SK-N-SH treated with all-trans-retinoic acid at 6 μM for 48 hours (cell line): ENCODE results near the gene TRABD2B.

Experiments used
- ATAC-seq: fragments of 200-7000 bp; cut with Tn5 transposase; 3 replicates; pipeline ENCODE4 v1.9.1; 2020; ENCODE audit warnings: mild to moderate bottlenecking, moderate library complexity
- BACH2 ChIP-seq: fragments of 250-450 bp; sonication (Bioruptor Pico); IDR thresholded peaks from 2 replicates; pipeline ENCODE4 v1.9.0; 2021; ENCODE audit warnings: mild to moderate bottlenecking, borderline replicate concordance
- CREB5 ChIP-seq: fragments of 250-450 bp; sonication (Bioruptor Pico); IDR thresholded peaks from 2 replicates; pipeline ENCODE4 v1.5.1; 2020; ENCODE audit warnings: low read depth, mild to moderate bottlenecking, moderate library complexity
- CSDC2 ChIP-seq: fragments of 250-450 bp; sonication (Bioruptor Pico); IDR thresholded peaks from 2 replicates; pipeline ENCODE4 v1.5.0; 2020; ENCODE audit warnings: mild to moderate bottlenecking, moderate library complexity
- CSRNP3 ChIP-seq: fragments of 250-450 bp; sonication (Bioruptor Pico); IDR thresholded peaks from 2 replicates; pipeline ENCODE4 v1.5.1; 2021; ENCODE audit warnings: mild to moderate bottlenecking, moderate library complexity
- ESRRG ChIP-seq: fragments of 250-450 bp; sonication (Bioruptor Pico); IDR thresholded peaks from 2 replicates; pipeline ENCODE4 v1.6.1; 2021; ENCODE audit warnings: mild to moderate bottlenecking
- GLIS3 ChIP-seq: fragments of 250-450 bp; sonication (Bioruptor Pico); IDR thresholded peaks from 2 replicates; pipeline ENCODE4 v1.5.0; 2020; ENCODE audit warnings: mild to moderate bottlenecking, moderate library complexity
- ISL1 ChIP-seq: fragments of 250-450 bp; sonication (Bioruptor Pico); IDR thresholded peaks from 2 replicates; pipeline ENCODE4 v2.1.2; 2022; ENCODE audit warnings: mild to moderate bottlenecking, moderate library complexity
- OSR1 ChIP-seq: fragments of 250-450 bp; sonication (Bioruptor Pico); IDR thresholded peaks from 2 replicates; pipeline ENCODE4 v1.8.0; 2022; ENCODE audit warnings: moderate library complexity, mild to moderate bottlenecking, inconsistent platforms
- PATZ1 ChIP-seq: fragments of 250-450 bp; sonication (Bioruptor Pico); IDR thresholded peaks from 2 replicates; pipeline ENCODE4 v1.8.0; 2020; ENCODE audit warnings: mild to moderate bottlenecking, moderate library complexity, borderline replicate concordance
- POU6F1 ChIP-seq: fragments of 250-450 bp; sonication (Bioruptor Pico); IDR thresholded peaks from 2 replicates; pipeline ENCODE4 v1.8.0; 2021; ENCODE audit warnings: low read depth, mild to moderate bottlenecking, moderate library complexity, borderline replicate concordance
- PPARA ChIP-seq: fragments of 250-450 bp; sonication (Bioruptor Pico); IDR thresholded peaks from 2 replicates; pipeline ENCODE4 v1.5.0; 2020; ENCODE audit warnings: mild to moderate bottlenecking, borderline replicate concordance
- RARB ChIP-seq: fragments of 250-450 bp; sonication (Bioruptor Pico); IDR thresholded peaks from 2 replicates; pipeline ENCODE4 v1.8.0; 2021; ENCODE audit warnings: mild to moderate bottlenecking, moderate library complexity
- SNAI2 ChIP-seq: fragments of 250-450 bp; sonication (Bioruptor Pico); IDR thresholded peaks from 2 replicates; pipeline ENCODE4 v1.5.0; 2020; ENCODE audit warnings: mild to moderate bottlenecking, moderate library complexity
- TCF4 ChIP-seq: fragments of 250-450 bp; sonication (Bioruptor Pico); IDR thresholded peaks from 2 replicates; pipeline ENCODE4 v1.8.0; 2021; ENCODE audit warnings: mild to moderate bottlenecking, moderate library complexity, borderline replicate concordance
- TOX ChIP-seq: fragments of 250-450 bp; sonication (Bioruptor Pico); IDR thresholded peaks from 2 replicates; pipeline ENCODE4 v1.8.0; 2021; ENCODE audit warnings: mild to moderate bottlenecking, moderate library complexity, borderline replicate concordance
- TSHZ2 ChIP-seq: fragments of 250-450 bp; sonication (Bioruptor Pico); IDR thresholded peaks from 2 replicates; pipeline ENCODE4 v1.5.0; 2020; ENCODE audit warnings: mild to moderate bottlenecking, moderate library complexity
- ZC3H10 ChIP-seq: fragments of 250-450 bp; sonication (Bioruptor Pico); IDR thresholded peaks from 2 replicates; pipeline ENCODE4 v1.5.1; 2021; ENCODE audit warnings: mild to moderate bottlenecking, moderate library complexity
- ZFP3 ChIP-seq: fragments of 250-450 bp; sonication (Bioruptor Pico); IDR thresholded peaks from 2 replicates; pipeline ENCODE4 v1.5.0; 2020; ENCODE audit warnings: mild to moderate bottlenecking, moderate library complexity
- ZFP30 ChIP-seq: fragments of 450-650 bp; formaldehyde crosslinking; IDR thresholded peaks from 2 replicates; pipeline ENCODE4 v1.5.0; 2022; ENCODE audit warnings: mild to moderate bottlenecking, moderate library complexity
- ZNF565 ChIP-seq: fragments of 450-650 bp; formaldehyde crosslinking; conservative IDR thresholded peaks from 2 replicates; pipeline ENCODE4 v1.5.0; 2020; ENCODE audit warnings: low read depth, mild to moderate bottlenecking, moderate library complexity
- ZNF70 ChIP-seq: fragments of 450-650 bp; formaldehyde crosslinking; IDR thresholded peaks from 2 replicates; pipeline ENCODE4 v1.5.0; 2020; ENCODE audit warnings: mild to moderate bottlenecking, moderate library complexity
- ZNF8 ChIP-seq: fragments of 450-650 bp; formaldehyde crosslinking; IDR thresholded peaks from 2 replicates; pipeline ENCODE4 v1.5.0; 2020; ENCODE audit warnings: mild to moderate bottlenecking, moderate library complexity

Gene TRABD2B

GRCh38 chr1:48028218-48029069, 31.3 kb upstream of the TRABD2B start:
- no peak for ATAC-seq
- TF ChIP-seq ZNF70 (CRISPR knock-in tag) (no peak), TCF4 (CRISPR knock-in tag) (no peak), TSHZ2 (CRISPR knock-in tag) (no peak), PATZ1 (CRISPR knock-in tag) (no peak), CSDC2 (CRISPR knock-in tag) (no peak), ZNF8 (CRISPR knock-in tag) (no peak), OSR1 (CRISPR knock-in tag) (no peak), BACH2 (CRISPR knock-in tag) (no peak), POU6F1 (no peak), ISL1 (no peak), ZC3H10 (CRISPR knock-in tag) (no peak), ESRRG (no peak)

GRCh38 chr1:48027533-48027835, 30.3 kb upstream of the TRABD2B start:
- ATAC-seq = no peak
- no peak for TF ChIP-seq TSHZ2 (CRISPR knock-in tag)
- TF ChIP-seq ZFP30 (CRISPR knock-in tag) = no peak
- no peak for TF ChIP-seq POU6F1
- TF ChIP-seq ZC3H10 (CRISPR knock-in tag) = no peak
- TF ChIP-seq CSDC2 (CRISPR knock-in tag) = no peak
- no peak for TF ChIP-seq PPARA (CRISPR knock-in tag)
- no peak for TF ChIP-seq RARB (CRISPR knock-in tag)
- TF ChIP-seq TOX (CRISPR knock-in tag) = no peak
- no peak for TF ChIP-seq GLIS3
- no peak for TF ChIP-seq ESRRG
- TF ChIP-seq CSRNP3 (CRISPR knock-in tag) = no peak
- no peak for TF ChIP-seq TCF4 (CRISPR knock-in tag)
- TF ChIP-seq ZNF565 (CRISPR knock-in tag) = no peak
- TF ChIP-seq OSR1 (CRISPR knock-in tag) = no peak
- TF ChIP-seq PATZ1 (CRISPR knock-in tag) = no peak
- no peak for TF ChIP-seq BACH2 (CRISPR knock-in tag)
- TF ChIP-seq ZFP3 = no peak
- TF ChIP-seq SNAI2 = no peak
- TF ChIP-seq CREB5 = no peak
